ENCODE measurements around the gene PTRHD1.
"Not testable (repeated sequence)": the region's sequence is repeated elsewhere in the genome, so short reads cannot be mapped to it uniquely, and the experiment has no call there.

Gene PTRHD1

GRCh38 chr2:24836206-24836605 lies 43.0 kb upstream of the PTRHD1 start:
- H3K9me3 ChIP-seq (ENCODE audit: control insufficient read depth in 5 of 5, low read length in 5 of 5) = no peaks in the 10 kb centered on the region
- no peaks in the 10 kb centered on the region for H3K27me3 ChIP-seq (ENCODE audit: control insufficient read depth in 5 of 5, insufficient read depth in 4 of 5, low read length in 5 of 5)
- no peak overlapping the region for H3K9ac ChIP-seq (ENCODE audit: low read length in 5 of 5)
- no peak overlapping the region for H3K4me3 ChIP-seq (ENCODE audit: low read depth in 1 of 5, low read length in 5 of 5)
- no peaks in the 10 kb centered on the region for H3K4me1 ChIP-seq (ENCODE audit: control insufficient read depth in 5 of 5, insufficient read depth in 5 of 5, low read length in 5 of 5)
- H3K27ac ChIP-seq (ENCODE audit: low read depth, low read length) = no peak overlapping the region
- peaks cover 0 to 52% (median 37%) of the 10 kb centered on the region in 5 donors for H3K36me3 ChIP-seq (ENCODE audit: control insufficient read depth in 5 of 5, insufficient read depth in 5 of 5, low read length in 5 of 5)

DNA sequence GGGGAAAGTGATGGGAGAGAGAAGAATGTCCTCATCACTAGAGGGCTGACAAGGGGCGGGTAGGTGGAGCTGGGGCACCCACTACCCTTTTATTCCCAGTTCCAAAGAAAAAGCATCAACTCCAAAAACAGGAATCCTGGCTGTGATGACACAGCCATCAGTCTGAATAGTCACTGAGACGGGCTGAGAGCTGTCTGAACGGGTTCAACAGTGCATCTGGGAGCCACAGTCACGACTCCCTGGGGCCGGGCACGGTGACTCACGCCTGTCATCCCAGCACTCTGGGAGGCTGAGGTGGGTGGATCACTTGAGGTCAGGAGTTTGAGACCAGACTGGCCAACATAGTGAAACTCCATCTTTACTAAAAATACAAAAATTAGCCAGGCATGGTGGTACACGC lies 42.2 kb upstream of the PTRHD1 start:
- H3K4me3 ChIP-seq (ENCODE audit: low read depth in 1 of 5, low read length in 5 of 5); H3K27me3 ChIP-seq (ENCODE audit: control insufficient read depth in 5 of 5, insufficient read depth in 4 of 5, low read length in 5 of 5); H3K27ac ChIP-seq (ENCODE audit: low read depth, low read length); H3K9me3 ChIP-seq (ENCODE audit: control insufficient read depth in 5 of 5, low read length in 5 of 5); H3K4me1 ChIP-seq (ENCODE audit: control insufficient read depth in 5 of 5, insufficient read depth in 5 of 5, low read length in 5 of 5); H3K9ac ChIP-seq (ENCODE audit: low read length in 5 of 5): not testable (repeated sequence)
- H3K36me3 ChIP-seq (ENCODE audit: control insufficient read depth in 5 of 5, insufficient read depth in 5 of 5, low read length in 5 of 5) = peaks cover 0 to 51% (median 42%) of the 10 kb centered on the region in 5 donors

DNA sequence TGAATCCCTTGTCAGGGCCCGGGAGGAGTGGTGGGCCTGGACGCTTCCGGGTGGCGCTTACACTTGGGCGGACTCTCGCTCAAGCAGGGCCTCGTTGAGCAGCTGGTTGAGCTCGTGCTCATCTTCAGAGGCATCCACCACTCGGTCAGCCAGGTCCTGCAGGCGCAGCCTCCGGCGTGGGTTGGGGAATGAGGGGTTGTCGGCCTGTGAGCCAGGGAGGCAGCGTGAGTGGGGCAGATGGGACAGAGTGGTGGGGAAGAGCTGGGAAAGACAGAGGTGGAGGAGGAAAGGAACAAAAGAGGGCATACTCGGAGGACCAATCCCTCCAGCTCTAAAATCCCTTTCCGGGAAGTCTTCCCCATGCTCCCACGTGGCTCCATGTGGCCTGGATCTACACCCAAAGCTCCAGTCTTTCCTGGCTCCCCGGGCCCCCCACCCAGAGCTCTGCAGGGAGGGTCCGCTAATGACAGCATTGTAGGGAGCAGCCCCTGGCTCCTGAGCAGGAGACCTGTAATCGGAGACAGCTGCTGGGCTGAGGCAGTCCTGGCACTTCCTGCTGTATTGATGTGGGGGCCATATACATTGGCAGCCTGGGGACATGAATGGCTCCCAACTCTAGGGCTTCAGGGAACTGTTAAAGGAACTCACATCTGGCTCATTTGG lies 41.7 kb upstream of the PTRHD1 start:
- Histone ChIP-seq H3K9ac (ENCODE audit: low read length in 5 of 5) (no peak overlapping the region), H3K27ac (ENCODE audit: low read depth, low read length) (no peak overlapping the region), H3K9me3 (ENCODE audit: control insufficient read depth in 5 of 5, low read length in 5 of 5) (no peaks in the 10 kb centered on the region), H3K4me3 (ENCODE audit: low read depth in 1 of 5, low read length in 5 of 5) (no peak overlapping the region), H3K36me3 (ENCODE audit: control insufficient read depth in 5 of 5, insufficient read depth in 5 of 5, low read length in 5 of 5) (peaks cover 0 to 53% (median 43%) of the 10 kb centered on the region in 5 donors), H3K27me3 (ENCODE audit: control insufficient read depth in 5 of 5, insufficient read depth in 4 of 5, low read length in 5 of 5) (no peaks in the 10 kb centered on the region), H3K4me1 (ENCODE audit: control insufficient read depth in 5 of 5, insufficient read depth in 5 of 5, low read length in 5 of 5) (no peaks in the 10 kb centered on the region)

DNA sequence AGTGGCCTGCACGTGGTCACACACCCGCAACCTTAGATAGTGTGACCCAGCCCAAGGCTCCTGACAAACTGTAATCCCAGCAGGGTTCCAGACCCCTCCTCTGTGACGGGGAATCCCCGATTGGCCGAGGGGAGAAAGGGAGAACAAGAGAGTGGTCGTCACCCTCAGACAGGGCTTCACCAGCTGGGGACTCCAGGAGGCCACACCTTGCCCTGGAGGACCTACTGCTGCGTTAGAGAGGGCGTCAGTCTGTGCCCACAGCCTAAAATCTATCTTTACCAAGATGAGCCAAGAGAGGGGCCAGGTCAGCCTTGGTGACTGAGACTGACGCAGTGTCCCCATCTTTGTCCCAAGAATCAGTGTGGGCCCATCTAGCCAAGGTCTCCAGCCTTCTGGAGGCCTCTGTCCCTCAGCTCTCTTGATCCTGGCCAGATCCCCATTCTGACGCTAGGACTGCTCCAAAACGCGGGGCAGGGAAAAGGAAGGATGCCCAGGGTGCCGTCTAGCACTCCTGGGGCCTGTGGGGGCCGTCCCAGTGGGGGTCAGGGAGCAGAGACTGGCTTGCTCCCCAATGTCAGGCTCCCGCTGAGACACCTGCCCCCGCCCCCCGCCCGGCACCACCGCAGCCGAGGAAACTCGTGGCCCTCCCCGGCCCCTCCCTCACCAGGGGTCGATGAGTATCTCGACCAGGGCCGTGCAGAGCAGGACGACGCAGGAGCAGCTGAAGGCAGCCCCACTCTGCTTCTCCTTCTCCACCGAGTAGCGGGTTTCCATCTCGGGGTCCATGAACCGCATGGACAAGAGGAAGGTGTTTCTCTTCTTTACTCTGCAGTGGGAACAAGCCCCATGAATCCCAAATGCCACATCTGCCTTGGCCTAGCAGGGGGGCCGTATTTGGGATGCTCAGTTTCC lies 40.9 kb upstream of the PTRHD1 start:
- H3K4me3 ChIP-seq (ENCODE audit: low read depth in 1 of 5, low read length in 5 of 5) = no peak overlapping the region
- no peak overlapping the region for H3K27ac ChIP-seq (ENCODE audit: low read depth, low read length)
- peaks cover 0 to 50% (median 38%) of the 10 kb centered on the region in 5 donors for H3K36me3 ChIP-seq (ENCODE audit: control insufficient read depth in 5 of 5, insufficient read depth in 5 of 5, low read length in 5 of 5)
- no peaks in the 10 kb centered on the region for H3K4me1 ChIP-seq (ENCODE audit: control insufficient read depth in 5 of 5, insufficient read depth in 5 of 5, low read length in 5 of 5)
- no peaks in the 10 kb centered on the region for H3K27me3 ChIP-seq (ENCODE audit: control insufficient read depth in 5 of 5, insufficient read depth in 4 of 5, low read length in 5 of 5)
- no peaks in the 10 kb centered on the region for H3K9me3 ChIP-seq (ENCODE audit: control insufficient read depth in 5 of 5, low read length in 5 of 5)
- H3K9ac ChIP-seq (ENCODE audit: low read length in 5 of 5) = no peak overlapping the region

DNA sequence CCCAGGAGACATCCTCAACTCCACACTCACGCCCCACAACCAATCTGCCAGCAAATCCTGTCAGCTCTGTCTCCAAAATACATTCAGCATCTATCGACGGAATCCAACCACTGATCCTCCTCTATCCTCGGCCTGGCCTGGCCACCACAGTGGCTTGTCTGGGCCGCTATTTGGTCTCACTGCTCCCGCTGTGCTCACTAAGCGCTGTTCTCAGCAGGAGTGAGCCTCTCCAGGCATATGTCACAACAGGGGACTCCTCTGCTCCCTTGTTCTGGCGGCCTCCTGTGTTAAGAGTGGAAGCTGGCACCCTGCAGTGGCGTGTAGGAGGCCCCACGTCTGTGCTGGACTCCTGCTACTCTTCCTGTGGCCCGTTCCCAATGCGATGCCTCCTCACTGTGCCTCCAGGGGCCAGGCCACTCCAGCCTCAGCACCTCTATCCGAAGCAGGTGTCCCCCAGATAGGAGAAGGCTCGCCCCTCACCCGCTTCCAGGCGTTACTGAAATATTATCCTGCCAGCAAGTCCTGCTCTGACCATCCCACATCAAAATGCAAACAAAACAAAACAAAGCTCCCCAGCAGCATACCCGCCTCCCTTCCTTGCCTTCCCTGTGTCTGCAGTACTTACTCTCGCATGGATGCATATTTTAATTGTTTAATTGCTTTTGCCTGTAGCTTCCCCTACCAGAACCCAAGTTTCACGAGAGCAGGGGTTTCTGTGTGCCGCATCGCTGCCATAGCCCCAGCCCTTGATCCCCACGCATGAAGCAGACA lies 39.9 kb upstream of the PTRHD1 start:
- no peak overlapping the region for H3K4me3 ChIP-seq (ENCODE audit: low read depth in 1 of 5, low read length in 5 of 5)
- no peak overlapping the region for H3K9ac ChIP-seq (ENCODE audit: low read length in 5 of 5)
- H3K9me3 ChIP-seq (ENCODE audit: control insufficient read depth in 5 of 5, low read length in 5 of 5) = no peaks in the 10 kb centered on the region
- peaks cover 0 to 2% (median 0%) of the 10 kb centered on the region in 5 donors for H3K4me1 ChIP-seq (ENCODE audit: control insufficient read depth in 5 of 5, insufficient read depth in 5 of 5, low read length in 5 of 5)
- H3K27ac ChIP-seq (ENCODE audit: low read depth, low read length) = no peak overlapping the region
- H3K36me3 ChIP-seq (ENCODE audit: control insufficient read depth in 5 of 5, insufficient read depth in 5 of 5, low read length in 5 of 5) = peaks cover 0 to 46% (median 37%) of the 10 kb centered on the region in 5 donors
- H3K27me3 ChIP-seq (ENCODE audit: control insufficient read depth in 5 of 5, insufficient read depth in 4 of 5, low read length in 5 of 5) = no peaks in the 10 kb centered on the region

DNA sequence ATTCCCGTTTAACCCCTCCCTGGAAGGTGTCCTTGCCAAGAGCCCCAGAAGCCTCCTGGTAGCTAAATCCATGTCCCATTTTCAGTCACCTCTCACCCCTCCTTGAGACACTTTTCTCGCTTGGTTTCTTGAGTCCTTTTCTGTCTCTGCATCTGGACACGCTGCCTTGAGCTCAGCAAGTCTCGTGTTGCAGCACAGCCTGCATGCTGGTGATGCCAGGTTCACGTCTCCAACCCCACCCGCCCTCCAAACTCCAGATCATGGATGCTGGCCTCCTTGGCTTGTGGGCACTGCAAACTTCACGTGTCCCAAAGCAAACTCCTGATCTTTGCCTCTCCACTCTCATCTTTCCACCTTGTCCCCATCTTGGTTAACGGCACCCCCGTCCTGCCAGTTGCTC lies 39.3 kb upstream of the PTRHD1 start:
- Histone ChIP-seq H3K27ac (ENCODE audit: low read depth, low read length) (no peak overlapping the region), H3K4me3 (ENCODE audit: low read depth in 1 of 5, low read length in 5 of 5) (no peak overlapping the region), H3K9ac (ENCODE audit: low read length in 5 of 5) (no peak overlapping the region), H3K27me3 (ENCODE audit: control insufficient read depth in 5 of 5, insufficient read depth in 4 of 5, low read length in 5 of 5) (no peaks in the 10 kb centered on the region), H3K36me3 (ENCODE audit: control insufficient read depth in 5 of 5, insufficient read depth in 5 of 5, low read length in 5 of 5) (peaks cover 0 to 44% (median 36%) of the 10 kb centered on the region in 5 donors), H3K4me1 (ENCODE audit: control insufficient read depth in 5 of 5, insufficient read depth in 5 of 5, low read length in 5 of 5) (peaks cover 0 to 7% (median 0%) of the 10 kb centered on the region in 5 donors), H3K9me3 (ENCODE audit: control insufficient read depth in 5 of 5, low read length in 5 of 5) (no peaks in the 10 kb centered on the region)

DNA sequence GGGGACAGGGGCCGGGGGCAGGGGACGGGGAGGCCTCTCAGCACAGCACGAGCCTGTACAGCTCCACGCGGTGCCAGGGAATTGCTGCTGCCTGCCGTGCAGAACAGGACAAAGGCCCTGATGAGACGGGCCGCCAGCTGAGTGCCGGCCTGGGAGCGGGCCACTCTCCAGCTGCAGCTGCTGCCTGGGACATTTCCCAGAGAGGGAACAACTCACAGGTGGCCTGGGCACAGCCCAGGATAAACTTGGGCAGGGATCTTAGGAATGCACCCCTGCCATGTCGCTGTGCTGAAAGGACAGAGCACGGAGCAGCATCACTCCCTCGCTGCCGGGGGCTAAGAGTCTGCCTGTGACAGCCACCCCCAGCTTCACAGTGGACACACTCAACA lies 38.9 kb upstream of the PTRHD1 start:
- H3K27ac ChIP-seq (ENCODE audit: low read depth, low read length) = no peak overlapping the region
- H3K27me3 ChIP-seq (ENCODE audit: control insufficient read depth in 5 of 5, insufficient read depth in 4 of 5, low read length in 5 of 5) = no peaks in the 10 kb centered on the region
- no peak overlapping the region for H3K9ac ChIP-seq (ENCODE audit: low read length in 5 of 5)
- H3K4me1 ChIP-seq (ENCODE audit: control insufficient read depth in 5 of 5, insufficient read depth in 5 of 5, low read length in 5 of 5) = peaks cover 0 to 12% (median 0%) of the 10 kb centered on the region in 5 donors
- H3K9me3 ChIP-seq (ENCODE audit: control insufficient read depth in 5 of 5, low read length in 5 of 5) = no peaks in the 10 kb centered on the region
- no peak overlapping the region for H3K4me3 ChIP-seq (ENCODE audit: low read depth in 1 of 5, low read length in 5 of 5)
- H3K36me3 ChIP-seq (ENCODE audit: control insufficient read depth in 5 of 5, insufficient read depth in 5 of 5, low read length in 5 of 5) = peaks cover 0 to 41% (median 32%) of the 10 kb centered on the region in 5 donors

- Histone ChIP-seq H3K4me1 (ENCODE audit: control insufficient read depth in 5 of 5, insufficient read depth in 5 of 5, low read length in 5 of 5) (peaks cover 0 to 18% (median 0%) of the 10 kb centered on the region in 5 donors), H3K9ac (ENCODE audit: low read length in 5 of 5) (no peak overlapping the region), H3K4me3 (ENCODE audit: low read depth in 1 of 5, low read length in 5 of 5) (no peak overlapping the region), H3K27me3 (ENCODE audit: control insufficient read depth in 5 of 5, insufficient read depth in 4 of 5, low read length in 5 of 5) (no peaks in the 10 kb centered on the region), H3K27ac (ENCODE audit: low read depth, low read length) (no peak overlapping the region), H3K36me3 (ENCODE audit: control insufficient read depth in 5 of 5, insufficient read depth in 5 of 5, low read length in 5 of 5) (peaks cover 0 to 38% (median 26%) of the 10 kb centered on the region in 5 donors), H3K9me3 (ENCODE audit: control insufficient read depth in 5 of 5, low read length in 5 of 5) (no peaks in the 10 kb centered on the region)
These were observed 38.3 kb upstream of the PTRHD1 start for GRCh38 chr2:24831221-24832072.

DNA sequence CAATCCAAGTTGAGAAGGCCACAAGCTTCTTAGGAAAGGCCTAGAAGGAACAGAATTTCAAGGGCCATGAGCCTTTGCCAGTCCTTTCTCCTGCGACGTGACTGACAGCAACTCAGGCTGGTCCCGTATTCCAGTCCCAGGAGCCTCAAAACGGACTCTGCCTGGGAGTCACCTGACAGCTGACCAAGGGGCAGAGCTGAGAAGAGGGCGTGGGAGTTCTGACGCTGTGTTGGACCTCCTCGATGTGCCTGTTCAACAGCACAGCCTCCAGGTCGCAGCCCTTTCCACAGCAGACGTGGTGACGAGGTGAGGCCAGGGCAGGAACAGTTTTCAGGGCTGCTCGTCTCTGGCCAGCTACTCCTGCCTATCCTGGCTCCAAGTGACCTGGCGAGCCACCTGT lies 37.6 kb upstream of the PTRHD1 start:
- H3K36me3 ChIP-seq (ENCODE audit: control insufficient read depth in 5 of 5, insufficient read depth in 5 of 5, low read length in 5 of 5) = peaks cover 0 to 32% (median 22%) of the 10 kb centered on the region in 5 donors
- H3K9ac ChIP-seq (ENCODE audit: low read length in 5 of 5) = no peak overlapping the region
- H3K27me3 ChIP-seq (ENCODE audit: control insufficient read depth in 5 of 5, insufficient read depth in 4 of 5, low read length in 5 of 5) = no peaks in the 10 kb centered on the region
- no peaks in the 10 kb centered on the region for H3K9me3 ChIP-seq (ENCODE audit: control insufficient read depth in 5 of 5, low read length in 5 of 5)
- H3K27ac ChIP-seq (ENCODE audit: low read depth, low read length) = no peak overlapping the region
- peaks cover 0 to 19% (median 0%) of the 10 kb centered on the region in 5 donors for H3K4me1 ChIP-seq (ENCODE audit: control insufficient read depth in 5 of 5, insufficient read depth in 5 of 5, low read length in 5 of 5)
- H3K4me3 ChIP-seq (ENCODE audit: low read depth in 1 of 5, low read length in 5 of 5) = no peak overlapping the region

Data from subcutaneous abdominal adipose tissue (tissue), 5 donors.